DND-41 (cell line): ENCODE results near the gene CHN2.

ENCODE experiments used
- ATAC-seq: fragments of 200-7000 bp; cut with Tn5 transposase; 3 replicates; pipeline ENCODE4 v1.9.1; 2021; ENCODE audit warnings: low read depth; ENCODE audit not compliant: insufficient read depth
- DNase-seq: peaks from one replicate; pipeline ENCODE4 v3.0.0-alpha.2; 2020
- H2AFZ ChIP-seq: 2 replicates; pipeline ENCODE4 v1.6.0; 2012; ENCODE audit warnings: low read depth, low read length
- H3K27ac ChIP-seq: 2 replicates; pipeline ENCODE4 v1.5.1; 2012; ENCODE audit warnings: low read length, inconsistent platforms
- H3K27me3 ChIP-seq: fragments of 200-600 bp; sonication (generic); 2 replicates; pipeline ENCODE4 v1.6.0; 2012; ENCODE audit warnings: low read length, mild to moderate bottlenecking, inconsistent platforms; ENCODE audit not compliant: insufficient read depth, poor library complexity
- H3K36me3 ChIP-seq: 2 replicates; pipeline ENCODE4 v1.5.1; 2012; ENCODE audit warnings: low read length, inconsistent platforms; ENCODE audit not compliant: insufficient read depth
- H3K4me1 ChIP-seq: 2 replicates; pipeline ENCODE4 v1.5.1; 2012; ENCODE audit warnings: mild to moderate bottlenecking, low read length; ENCODE audit not compliant: insufficient read depth
- H3K4me2 ChIP-seq: 2 replicates; pipeline ENCODE4 v1.6.0; 2012; ENCODE audit warnings: mild to moderate bottlenecking, moderate library complexity, low read length, inconsistent platforms; ENCODE audit not compliant: insufficient read depth
- H3K4me3 ChIP-seq, 2 experiments: fragments of 200-600 bp in 1 of 2; shearing (Covaris generic) in 1 of 2; 2 replicates each; pipeline ENCODE4 v1.5.1; 2012 to 2016; ENCODE audit warnings: inconsistent platforms in 2 of 2, low read length in 2 of 2, mild to moderate bottlenecking in 2 of 2, low read depth in 1 of 2, moderate library complexity in 1 of 2
- H3K79me2 ChIP-seq: 2 replicates; pipeline ENCODE4 v1.6.0; 2012; ENCODE audit warnings: low read length, inconsistent platforms; ENCODE audit not compliant: insufficient read depth
- H3K9ac ChIP-seq: 2 replicates; pipeline ENCODE4 v1.6.0; 2012; ENCODE audit warnings: low read depth, mild to moderate bottlenecking, inconsistent platforms, low read length, moderate library complexity
- H3K9me3 ChIP-seq: 2 replicates; pipeline ENCODE4 v1.5.1; 2012; ENCODE audit warnings: low read length, moderate library complexity, mild to moderate bottlenecking, inconsistent platforms; ENCODE audit not compliant: insufficient read depth, severe bottlenecking
- H4K20me1 ChIP-seq: 2 replicates; pipeline ENCODE4 v1.6.0; 2012; ENCODE audit warnings: low read length; ENCODE audit not compliant: insufficient read depth
- CTCF ChIP-seq: IDR thresholded peaks from 2 replicates; pipeline ENCODE4 v1.5.1; 2012; ENCODE audit warnings: borderline replicate concordance, low read length, moderate library complexity, mild to moderate bottlenecking; ENCODE audit not compliant: poor library complexity, severe bottlenecking; ENCODE audit errors: extremely low read depth
- EZH2 ChIP-seq: IDR thresholded peaks from 3 replicates; pipeline ENCODE4 v1.6.1; 2012; ENCODE audit warnings: borderline replicate concordance, low read depth, mild to moderate bottlenecking, moderate library complexity, low read length, inconsistent platforms; ENCODE audit not compliant: severe bottlenecking

Gene CHN2

GRCh38 chr7:29464753-29465152 is 270.2 kb downstream of the CHN2 start:
- H3K27ac ChIP-seq, result no peak overlapping the region
- no peaks in the 10 kb centered on the region for H3K79me2 ChIP-seq
- no peak for TF ChIP-seq CTCF
- TF ChIP-seq EZH2, result no peak
- no peaks in the 10 kb centered on the region for H3K4me1 ChIP-seq
- no peaks in the 10 kb centered on the region for H4K20me1 ChIP-seq
- no peak overlapping the region for H3K9ac ChIP-seq
- no peak overlapping the region for H3K4me3 ChIP-seq
- DNase-seq, result no peak
- ATAC-seq, result no peak
- no peaks in the 10 kb centered on the region for H3K9me3 ChIP-seq
- H2AFZ ChIP-seq, result no peak overlapping the region
- H3K36me3 ChIP-seq, result no peaks in the 10 kb centered on the region
- H3K4me2 ChIP-seq, result no peak overlapping the region
- H3K27me3 ChIP-seq, result no peaks in the 10 kb centered on the region

- Histone ChIP-seq H3K27ac (no peak overlapping the region), H3K4me3 (no peak overlapping the region), H3K4me1 (no peaks in the 10 kb centered on the region), H3K9ac (no peak overlapping the region), H2AFZ (no peak overlapping the region), H3K36me3 (no peaks in the 10 kb centered on the region), H3K27me3 (no peaks in the 10 kb centered on the region), H3K79me2 (no peaks in the 10 kb centered on the region), H3K9me3 (no peaks in the 10 kb centered on the region), H4K20me1 (no peaks in the 10 kb centered on the region), H3K4me2 (no peak overlapping the region)
- TF ChIP-seq EZH2 (no peak), CTCF (no peak)
- ATAC-seq (no peak), DNase-seq (no peak)
These were observed 272.8 kb downstream of the CHN2 start for GRCh38 chr7:29467193-29467926.

- no peak for TF ChIP-seq CTCF
- no peak for TF ChIP-seq EZH2
These were observed 273.6 kb downstream of the CHN2 start for GRCh38 chr7:29468196-29468595.

GRCh38 chr7:29469281-29469680 is 274.7 kb downstream of the CHN2 start:
- TF ChIP-seq EZH2, result no peak
- TF ChIP-seq CTCF, result no peak
- no peaks in the 10 kb centered on the region for H3K36me3 ChIP-seq
- no peak overlapping the region for H3K27ac ChIP-seq
- no peak overlapping the region for H2AFZ ChIP-seq
- H3K27me3 ChIP-seq, result no peaks in the 10 kb centered on the region
- DNase-seq, result no peak
- no peaks in the 10 kb centered on the region for H3K9me3 ChIP-seq
- no peak overlapping the region for H3K9ac ChIP-seq
- H3K79me2 ChIP-seq, result no peaks in the 10 kb centered on the region
- no peak overlapping the region for H3K4me3 ChIP-seq
- H3K4me2 ChIP-seq, result no peak overlapping the region
- H3K4me1 ChIP-seq, result no peaks in the 10 kb centered on the region
- no peaks in the 10 kb centered on the region for H4K20me1 ChIP-seq
- no peak for ATAC-seq

More at GRCh38 chr7:29468196-29468595, 273.6 kb downstream of the CHN2 start:
- Histone ChIP-seq H3K9me3 (no peaks in the 10 kb centered on the region), H3K4me1 (no peaks in the 10 kb centered on the region), H3K4me3 (no peak overlapping the region), H4K20me1 (no peaks in the 10 kb centered on the region), H3K4me2 (no peak overlapping the region), H3K36me3 (no peaks in the 10 kb centered on the region), H3K27ac (no peak overlapping the region), H2AFZ (no peak overlapping the region), H3K79me2 (no peaks in the 10 kb centered on the region), H3K9ac (no peak overlapping the region), H3K27me3 (no peaks in the 10 kb centered on the region)
- ATAC-seq (no peak), DNase-seq (no peak)
